K562 (cell line): ENCODE results near the gene IARS1. TPM values are rescaled to one million over a fixed set of nuclear protein-coding genes. Genes with fewer than 3 reads are reported as not detected.

ENCODE experiments used
- CBFB ChIP-seq: sonication (generic); formaldehyde crosslinking; IDR thresholded peaks from 2 replicates; pipeline ENCODE4 v1.4.0; 2020; ENCODE audit warnings: mild to moderate bottlenecking, missing genetic modification reagents
- EHMT2 ChIP-seq: fragments of 450-650 bp; IDR thresholded peaks from 2 replicates; pipeline ENCODE4 v1.6.1; 2018; ENCODE audit warnings: antibody characterized with exemption
- KDM1A ChIP-seq, 2 experiments: fragments of 450-650 bp; IDR thresholded peaks; 2 replicates each; pipeline ENCODE4 v1.6.1; 2016; ENCODE audit warnings: mild to moderate bottlenecking in 2 of 2
- NFE2L1 ChIP-seq: fragments of 450-650 bp; IDR thresholded peaks from 2 replicates; pipeline ENCODE4 v1.6.1; 2016; ENCODE audit warnings: missing genetic modification characterization, low read depth, mild to moderate bottlenecking, missing compliant biosample characterization, moderate library complexity, borderline replicate concordance
- NRF1 ChIP-seq, 2 experiments: fragments of 450-650 bp; IDR thresholded peaks in 1 of 2; conservative IDR thresholded peaks in 1 of 2; 2 replicates each; pipeline ENCODE4 v1.6.1; 2014; ENCODE audit warnings: mild to moderate bottlenecking in 2 of 2
- TEAD1 ChIP-seq, 2 experiments: fragments of 450-650 bp in 1 of 2; sonication (generic) in 1 of 2; formaldehyde crosslinking; IDR thresholded peaks; 2 replicates each; pipeline versions ENCODE4 v1.4.0 to v1.8.0; 2020 to 2022; ENCODE audit warnings: mild to moderate bottlenecking in 2 of 2, missing genetic modification reagents in 1 of 2
- ZNF282 ChIP-seq: sonication (generic); formaldehyde crosslinking; IDR thresholded peaks from 2 replicates; pipeline ENCODE4 v1.8.1; 2023; ENCODE audit warnings: missing genetic modification reagents
- polyA plus RNA-seq, 8 experiments: library from polyadenylated mRNA; depleted of rRNA in 4 of 8; stranded (reverse) in 5 of 8; unstranded in 3 of 8; fragments of >200 nt; fragmentation: Nextera tagmentation in 2 of 8; fragmentation: Illumina TruSeq in 1 of 8; extraction: Ambion mirVana in 2 of 8; extraction: Trizol in 1 of 8; gene quantifications; 2 replicates each; pipeline versions ENCODE4 v1.2.1 to v1.2.3, GENCODE V29; 2011 to 2014; ENCODE audit warnings: inconsistent platforms in 1 of 8, missing spikeins in 1 of 8
- total RNA-seq, 7 experiments: library from RNA; depleted of rRNA in 6 of 7; stranded (reverse); fragments of >200 nt in 6 of 7; fragmentation: Illumina TruSeq in 2 of 7; extraction: Trizol in 2 of 7; gene quantifications; 2 replicates each; pipeline versions ENCODE4 v1.2.1 to v1.2.3, GENCODE V29; 2011 to 2021; ENCODE audit warnings: low replicate concordance in 1 of 7
- TF ChIP-seq, protein P1 (sequence below): fragments of 450-650 bp; IDR thresholded peaks from 2 replicates; pipeline ENCODE4 v1.7.1; 2018; ENCODE audit warnings: mild to moderate bottlenecking, low read depth; ENCODE audit not compliant: partially characterized antibody
- TF ChIP-seq, protein P2 (sequence below): sonication (generic); formaldehyde crosslinking; IDR thresholded peaks from 2 replicates; pipeline ENCODE4 v1.8.1; 2023; ENCODE audit warnings: mild to moderate bottlenecking, missing genetic modification reagents
- TF ChIP-seq, protein P3 (sequence below): fragments of 450-650 bp; formaldehyde crosslinking; IDR thresholded peaks from 2 replicates; pipeline ENCODE4 v1.4.0; 2020; ENCODE audit warnings: mild to moderate bottlenecking, moderate library complexity
- TF ChIP-seq, protein P4 (sequence below), 2 experiments: fragments of 450-650 bp in 1 of 2; sonication (generic) in 1 of 2; formaldehyde crosslinking in 1 of 2; IDR thresholded peaks in 1 of 2; conservative IDR thresholded peaks in 1 of 2; 2 replicates each; pipeline versions ENCODE4 v1.6.1 to v1.8.1; 2016 to 2023; ENCODE audit warnings: mild to moderate bottlenecking in 2 of 2, moderate library complexity in 2 of 2, inconsistent platforms in 1 of 2, missing genetic modification reagents in 1 of 2
- TF ChIP-seq, protein P5 (sequence below): sonication (generic); formaldehyde crosslinking; IDR thresholded peaks from 2 replicates; pipeline ENCODE4 v1.8.1; 2023; ENCODE audit warnings: mild to moderate bottlenecking, missing genetic modification reagents
- TF ChIP-seq, protein P6 (sequence below): fragments of 250-450 bp; sonication (Bioruptor Pico); IDR thresholded peaks from 2 replicates; pipeline ENCODE4 v1.6.1; 2021; ENCODE audit warnings: mild to moderate bottlenecking

Gene IARS1
- total and polyA plus RNA-seq, 9 of the 15 experiments (the other 6 are each of a cell fraction or from before 2014, with no cell fraction given), result 119 to 371 (median 234) TPM

DNA sequence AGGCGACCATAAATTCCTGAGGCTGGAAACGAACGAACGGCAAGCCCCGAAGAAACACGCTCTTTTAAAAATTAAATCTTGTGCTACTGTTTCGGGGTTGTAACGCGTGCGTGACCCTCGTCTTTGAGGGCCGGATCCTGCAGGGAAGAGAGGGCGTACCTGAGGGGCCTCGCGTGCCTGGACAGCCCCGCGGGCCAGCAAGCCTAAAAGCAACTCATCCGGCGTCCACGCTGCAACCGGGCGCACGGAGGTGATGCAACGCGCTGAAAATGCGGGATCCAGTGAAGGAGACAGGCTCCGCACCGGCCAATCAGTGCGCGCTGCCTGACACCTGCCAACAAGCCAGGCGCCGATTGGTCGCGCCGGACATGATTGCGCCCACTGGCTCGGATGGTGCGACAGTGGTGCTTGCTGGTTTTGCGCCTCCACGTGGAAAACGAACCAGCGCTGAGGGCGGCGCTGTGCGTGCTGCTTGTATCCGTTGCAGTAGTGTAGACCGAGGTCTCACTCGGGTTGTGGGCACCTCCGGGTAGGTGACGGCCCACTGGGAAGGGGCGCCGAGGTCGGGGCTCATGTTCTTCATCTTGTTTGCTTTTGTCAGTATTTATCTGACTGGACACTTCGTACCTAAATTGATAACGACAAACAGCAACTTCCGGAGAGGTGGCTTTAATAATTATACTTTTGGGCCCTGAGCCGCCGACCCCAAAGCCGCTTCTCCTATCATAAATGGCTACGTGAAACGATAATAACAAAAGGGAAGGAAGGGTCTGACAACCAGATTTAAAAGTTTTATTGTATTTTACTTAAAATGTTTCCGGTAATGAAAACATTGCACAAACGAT is at the start of gene IARS1 (continued):
- TF ChIP-seq, protein P1, sequence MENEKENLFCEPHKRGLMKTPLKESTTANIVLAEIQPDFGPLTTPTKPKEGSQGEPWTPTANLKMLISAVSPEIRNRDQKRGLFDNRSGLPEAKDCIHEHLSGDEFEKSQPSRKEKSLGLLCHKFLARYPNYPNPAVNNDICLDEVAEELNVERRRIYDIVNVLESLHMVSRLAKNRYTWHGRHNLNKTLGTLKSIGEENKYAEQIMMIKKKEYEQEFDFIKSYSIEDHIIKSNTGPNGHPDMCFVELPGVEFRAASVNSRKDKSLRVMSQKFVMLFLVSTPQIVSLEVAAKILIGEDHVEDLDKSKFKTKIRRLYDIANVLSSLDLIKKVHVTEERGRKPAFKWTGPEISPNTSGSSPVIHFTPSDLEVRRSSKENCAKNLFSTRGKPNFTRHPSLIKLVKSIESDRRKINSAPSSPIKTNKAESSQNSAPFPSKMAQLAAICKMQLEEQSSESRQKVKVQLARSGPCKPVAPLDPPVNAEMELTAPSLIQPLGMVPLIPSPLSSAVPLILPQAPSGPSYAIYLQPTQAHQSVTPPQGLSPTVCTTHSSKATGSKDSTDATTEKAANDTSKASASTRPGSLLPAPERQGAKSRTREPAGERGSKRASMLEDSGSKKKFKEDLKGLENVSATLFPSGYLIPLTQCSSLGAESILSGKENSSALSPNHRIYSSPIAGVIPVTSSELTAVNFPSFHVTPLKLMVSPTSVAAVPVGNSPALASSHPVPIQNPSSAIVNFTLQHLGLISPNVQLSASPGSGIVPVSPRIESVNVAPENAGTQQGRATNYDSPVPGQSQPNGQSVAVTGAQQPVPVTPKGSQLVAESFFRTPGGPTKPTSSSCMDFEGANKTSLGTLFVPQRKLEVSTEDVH, result no peak
- TF ChIP-seq, protein P2, sequence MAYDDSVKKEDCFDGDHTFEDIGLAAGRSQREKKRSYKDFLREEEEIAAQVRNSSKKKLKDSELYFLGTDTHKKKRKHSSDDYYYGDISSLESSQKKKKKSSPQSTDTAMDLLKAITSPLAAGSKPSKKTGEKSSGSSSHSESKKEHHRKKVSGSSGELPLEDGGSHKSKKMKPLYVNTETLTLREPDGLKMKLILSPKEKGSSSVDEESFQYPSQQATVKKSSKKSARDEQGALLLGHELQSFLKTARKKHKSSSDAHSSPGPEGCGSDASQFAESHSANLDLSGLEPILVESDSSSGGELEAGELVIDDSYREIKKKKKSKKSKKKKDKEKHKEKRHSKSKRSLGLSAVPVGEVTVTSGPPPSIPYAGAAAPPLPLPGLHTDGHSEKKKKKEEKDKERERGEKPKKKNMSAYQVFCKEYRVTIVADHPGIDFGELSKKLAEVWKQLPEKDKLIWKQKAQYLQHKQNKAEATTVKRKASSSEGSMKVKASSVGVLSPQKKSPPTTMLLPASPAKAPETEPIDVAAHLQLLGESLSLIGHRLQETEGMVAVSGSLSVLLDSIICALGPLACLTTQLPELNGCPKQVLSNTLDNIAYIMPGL (CRISPR knock-in tag), result peak; percentile 37; the same call in 1 of the 2 replicates
- TF ChIP-seq, protein P3, sequence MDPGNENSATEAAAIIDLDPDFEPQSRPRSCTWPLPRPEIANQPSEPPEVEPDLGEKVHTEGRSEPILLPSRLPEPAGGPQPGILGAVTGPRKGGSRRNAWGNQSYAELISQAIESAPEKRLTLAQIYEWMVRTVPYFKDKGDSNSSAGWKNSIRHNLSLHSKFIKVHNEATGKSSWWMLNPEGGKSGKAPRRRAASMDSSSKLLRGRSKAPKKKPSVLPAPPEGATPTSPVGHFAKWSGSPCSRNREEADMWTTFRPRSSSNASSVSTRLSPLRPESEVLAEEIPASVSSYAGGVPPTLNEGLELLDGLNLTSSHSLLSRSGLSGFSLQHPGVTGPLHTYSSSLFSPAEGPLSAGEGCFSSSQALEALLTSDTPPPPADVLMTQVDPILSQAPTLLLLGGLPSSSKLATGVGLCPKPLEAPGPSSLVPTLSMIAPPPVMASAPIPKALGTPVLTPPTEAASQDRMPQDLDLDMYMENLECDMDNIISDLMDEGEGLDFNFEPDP (CRISPR knock-in tag), result no peak
- TF ChIP-seq KDM1A (IDR thresholded peaks at IDR 0.05) (no peak), EHMT2 (no peak), CBFB (CRISPR knock-in tag) (no peak), NRF1 (conservative IDR thresholded peaks at IDR 0.05 in 1 of 2, IDR thresholded peaks at IDR 0.05 in 1 of 2) (peak; percentile 56 to 70), TEAD1 (CRISPR knock-in tag; IDR thresholded peaks at IDR 0.05) (peak in 1 of 2 experiments; percentile 63; a peak in 2 of 4 replicates), ZNF282 (no peak), NFE2L1 (tag) (no peak)
- TF ChIP-seq, protein P4, sequence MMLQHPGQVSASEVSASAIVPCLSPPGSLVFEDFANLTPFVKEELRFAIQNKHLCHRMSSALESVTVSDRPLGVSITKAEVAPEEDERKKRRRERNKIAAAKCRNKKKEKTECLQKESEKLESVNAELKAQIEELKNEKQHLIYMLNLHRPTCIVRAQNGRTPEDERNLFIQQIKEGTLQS (IDR thresholded peaks at IDR 0.05), result peak; percentile 99
- TF ChIP-seq, protein P4 (CRISPR knock-in tag; conservative IDR thresholded peaks at IDR 0.05), result peak; percentile 99
- TF ChIP-seq, protein P5, sequence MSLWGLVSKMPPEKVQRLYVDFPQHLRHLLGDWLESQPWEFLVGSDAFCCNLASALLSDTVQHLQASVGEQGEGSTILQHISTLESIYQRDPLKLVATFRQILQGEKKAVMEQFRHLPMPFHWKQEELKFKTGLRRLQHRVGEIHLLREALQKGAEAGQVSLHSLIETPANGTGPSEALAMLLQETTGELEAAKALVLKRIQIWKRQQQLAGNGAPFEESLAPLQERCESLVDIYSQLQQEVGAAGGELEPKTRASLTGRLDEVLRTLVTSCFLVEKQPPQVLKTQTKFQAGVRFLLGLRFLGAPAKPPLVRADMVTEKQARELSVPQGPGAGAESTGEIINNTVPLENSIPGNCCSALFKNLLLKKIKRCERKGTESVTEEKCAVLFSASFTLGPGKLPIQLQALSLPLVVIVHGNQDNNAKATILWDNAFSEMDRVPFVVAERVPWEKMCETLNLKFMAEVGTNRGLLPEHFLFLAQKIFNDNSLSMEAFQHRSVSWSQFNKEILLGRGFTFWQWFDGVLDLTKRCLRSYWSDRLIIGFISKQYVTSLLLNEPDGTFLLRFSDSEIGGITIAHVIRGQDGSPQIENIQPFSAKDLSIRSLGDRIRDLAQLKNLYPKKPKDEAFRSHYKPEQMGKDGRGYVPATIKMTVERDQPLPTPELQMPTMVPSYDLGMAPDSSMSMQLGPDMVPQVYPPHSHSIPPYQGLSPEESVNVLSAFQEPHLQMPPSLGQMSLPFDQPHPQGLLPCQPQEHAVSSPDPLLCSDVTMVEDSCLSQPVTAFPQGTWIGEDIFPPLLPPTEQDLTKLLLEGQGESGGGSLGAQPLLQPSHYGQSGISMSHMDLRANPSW, result no peak
- TF ChIP-seq, protein P6, sequence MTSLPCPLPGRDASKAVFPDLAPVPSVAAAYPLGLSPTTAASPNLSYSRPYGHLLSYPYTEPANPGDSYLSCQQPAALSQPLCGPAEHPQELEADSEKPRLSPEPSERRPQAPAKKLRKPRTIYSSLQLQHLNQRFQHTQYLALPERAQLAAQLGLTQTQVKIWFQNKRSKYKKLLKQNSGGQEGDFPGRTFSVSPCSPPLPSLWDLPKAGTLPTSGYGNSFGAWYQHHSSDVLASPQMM (CRISPR knock-in tag), result no peak
